Measurements from ENCODE around the gene RNF207. TPM values are rescaled to one million over a fixed set of nuclear protein-coding genes. Genes with fewer than 3 reads are reported as not detected.

RNF207 gene
- total RNA-seq, 3 donors from 2014 or later: 35.4 to 63.9 (median 35.9) TPM

DNA sequence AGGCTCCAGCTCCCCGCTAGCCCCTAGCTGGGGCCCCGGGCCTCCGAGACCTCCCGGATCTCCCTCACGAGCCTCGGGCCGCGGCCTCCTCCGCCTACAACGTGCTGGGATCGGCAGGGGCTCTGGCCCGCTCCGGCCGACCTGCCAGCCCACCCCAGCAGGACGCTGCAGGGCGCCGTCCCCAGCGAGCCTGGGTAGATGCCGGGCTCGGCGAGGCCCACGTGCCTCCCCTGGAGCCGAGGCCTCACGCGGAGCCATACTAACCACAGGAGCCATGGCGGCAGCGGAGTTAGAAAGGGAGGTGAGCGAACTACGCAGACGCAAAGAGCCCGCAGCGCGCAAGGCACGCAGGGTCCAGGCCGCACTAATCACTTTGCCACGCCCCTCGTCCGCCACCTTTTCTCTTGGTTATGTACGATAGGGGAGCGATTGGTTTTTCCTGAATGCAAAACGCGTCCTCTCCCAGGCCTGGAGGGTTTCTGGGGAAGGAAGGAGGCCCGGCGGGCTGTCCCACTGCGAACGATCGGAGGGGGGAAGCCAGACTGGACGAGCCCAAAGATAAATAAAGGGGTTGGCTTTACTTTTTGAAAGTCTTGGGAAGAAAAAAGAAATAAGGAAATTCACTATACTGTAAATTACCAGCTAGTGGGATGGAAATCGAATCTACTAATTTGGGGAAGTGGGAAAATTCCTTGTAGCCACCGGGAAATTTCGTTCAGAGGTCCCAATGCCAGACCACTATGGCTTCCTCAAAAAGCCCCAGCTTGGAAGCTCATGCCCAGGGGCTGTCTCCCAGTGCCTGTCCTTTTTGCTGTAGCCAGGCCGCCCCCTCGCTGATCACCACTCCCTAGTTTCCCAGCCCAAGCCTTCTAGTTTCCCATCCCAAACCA lies 6.4 kb upstream of the RNF207 start, which contains the start of gene RPL22:
Gene RPL22, minus strand, starts transcription at position 298 of the 890 bp plus-strand sequence. Its CDS starts 22 bp downstream, at position 276.
- ATAC-seq (peak; percentile 99), DNase-seq (peak; percentile 97 to 100 (median 99))
- H3K4me1 ChIP-seq (ENCODE audit: low read depth): peaks cover 6% of the 10 kb centered on the region
- no peaks in the 10 kb centered on the region for H3K36me3 ChIP-seq (ENCODE audit: low read depth)
- peak within 1 kb of the TSS; percentile 76 for H3K4me3 ChIP-seq
- no peaks in the 10 kb centered on the region for H3K9me3 ChIP-seq
- intact Hi-C loops (cut with DNase I, micrococcal nuclease): no loop called here
- TF ChIP-seq, protein P1, sequence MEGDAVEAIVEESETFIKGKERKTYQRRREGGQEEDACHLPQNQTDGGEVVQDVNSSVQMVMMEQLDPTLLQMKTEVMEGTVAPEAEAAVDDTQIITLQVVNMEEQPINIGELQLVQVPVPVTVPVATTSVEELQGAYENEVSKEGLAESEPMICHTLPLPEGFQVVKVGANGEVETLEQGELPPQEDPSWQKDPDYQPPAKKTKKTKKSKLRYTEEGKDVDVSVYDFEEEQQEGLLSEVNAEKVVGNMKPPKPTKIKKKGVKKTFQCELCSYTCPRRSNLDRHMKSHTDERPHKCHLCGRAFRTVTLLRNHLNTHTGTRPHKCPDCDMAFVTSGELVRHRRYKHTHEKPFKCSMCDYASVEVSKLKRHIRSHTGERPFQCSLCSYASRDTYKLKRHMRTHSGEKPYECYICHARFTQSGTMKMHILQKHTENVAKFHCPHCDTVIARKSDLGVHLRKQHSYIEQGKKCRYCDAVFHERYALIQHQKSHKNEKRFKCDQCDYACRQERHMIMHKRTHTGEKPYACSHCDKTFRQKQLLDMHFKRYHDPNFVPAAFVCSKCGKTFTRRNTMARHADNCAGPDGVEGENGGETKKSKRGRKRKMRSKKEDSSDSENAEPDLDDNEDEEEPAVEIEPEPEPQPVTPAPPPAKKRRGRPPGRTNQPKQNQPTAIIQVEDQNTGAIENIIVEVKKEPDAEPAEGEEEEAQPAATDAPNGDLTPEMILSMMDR (IDR thresholded peaks at IDR 0.05): no peak

DNA sequence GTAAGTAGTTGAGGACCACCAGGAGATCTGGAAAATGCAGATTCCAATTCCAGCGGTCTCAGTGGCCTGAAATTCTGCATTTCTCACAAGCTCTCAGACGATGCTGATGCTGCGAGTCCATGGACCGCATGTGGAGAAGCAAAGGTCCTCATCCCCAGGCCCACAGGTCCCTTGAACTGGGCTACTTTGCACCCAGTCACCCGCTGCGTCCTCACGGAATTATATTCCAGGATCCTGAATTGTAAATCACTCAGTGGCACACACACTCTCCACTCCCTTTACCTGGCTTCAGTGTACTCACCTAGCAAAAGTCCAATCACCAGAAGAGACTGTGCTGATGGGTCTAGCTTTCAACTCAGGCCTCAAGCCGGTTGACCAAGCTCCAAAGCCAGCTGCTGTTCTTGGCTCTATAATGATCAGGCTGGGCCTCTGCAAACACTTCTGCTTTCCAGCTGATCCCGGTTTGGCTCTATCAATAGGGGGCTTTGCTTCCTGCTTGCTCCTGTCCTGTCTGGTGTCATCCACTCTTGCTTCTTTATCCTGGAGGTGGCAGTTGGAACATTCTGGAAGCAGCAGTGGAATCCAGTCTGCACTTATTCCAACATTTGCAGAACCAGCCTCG lies 5.6 kb upstream of the RNF207 start:
- intact Hi-C loops (cut with DNase I, micrococcal nuclease): no loop called here
- peaks cover 11% of the 10 kb centered on the region for H3K4me1 ChIP-seq (ENCODE audit: low read depth)
- ATAC-seq: no peak

DNA sequence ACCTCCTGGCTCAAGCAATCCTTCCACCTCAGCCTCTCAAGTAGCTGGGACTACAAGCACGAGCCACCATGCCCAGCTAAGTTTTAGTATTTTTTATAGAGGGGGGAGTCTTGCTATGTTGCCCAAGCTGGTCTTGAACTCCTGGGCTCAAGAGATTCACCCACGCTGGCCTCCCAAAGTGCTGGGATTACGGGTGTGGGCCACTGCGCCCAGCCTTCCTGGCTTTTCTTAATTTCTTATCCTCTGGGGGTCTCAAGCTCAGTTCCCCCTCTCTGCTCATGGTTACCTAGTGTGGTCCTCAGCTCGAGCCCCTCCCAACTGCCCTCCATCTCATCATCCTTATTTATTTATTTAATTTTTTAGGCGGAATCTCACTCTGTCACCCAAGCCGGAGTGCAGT lies 3.7 kb upstream of the RNF207 start:
- ATAC-seq: no peak
- H3K9me3 ChIP-seq: no peaks in the 10 kb centered on the region
- H3K4me1 ChIP-seq (ENCODE audit: low read depth): peaks cover 24% of the 10 kb centered on the region
- intact Hi-C loops (cut with DNase I, micrococcal nuclease): no loop called here
- TF ChIP-seq, protein P1 (IDR thresholded peaks at IDR 0.05): no peak
- H3K36me3 ChIP-seq (ENCODE audit: low read depth): no peaks in the 10 kb centered on the region
- DNase-seq: peak in 1 of 3 donors; percentile 17
- H3K4me3 ChIP-seq: no peak overlapping the region

More for the DNA sequence above, 5.6 kb upstream of the RNF207 start:
- TF ChIP-seq, protein P1 (IDR thresholded peaks at IDR 0.05): no peak
- no peak for DNase-seq
- Histone ChIP-seq H3K4me3 (no peak overlapping the region), H3K36me3 (ENCODE audit: low read depth) (no peaks in the 10 kb centered on the region), H3K9me3 (no peaks in the 10 kb centered on the region)

DNA sequence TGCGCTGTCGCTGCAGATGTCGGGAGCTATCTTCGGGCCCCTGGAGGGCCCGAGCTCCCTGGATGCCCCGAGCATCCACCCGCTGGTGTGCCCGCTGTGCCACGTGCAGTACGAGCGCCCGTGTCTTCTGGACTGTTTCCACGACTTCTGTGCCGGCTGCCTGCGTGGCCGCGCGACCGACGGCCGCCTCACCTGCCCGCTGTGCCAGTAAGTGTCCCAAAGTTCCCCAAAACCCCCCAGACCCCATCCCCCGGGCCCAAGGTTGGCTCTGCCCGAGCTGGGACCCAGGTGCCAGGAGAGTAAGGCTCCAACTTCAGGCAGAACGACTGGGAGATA lies 569 bp downstream of the RNF207 start:
- DNase-seq (peak in 1 of 3 donors; percentile 54), ATAC-seq (no peak)
- intact Hi-C loops (cut with DNase I, micrococcal nuclease): no loop called here
- Histone ChIP-seq H3K4me3 (peak overlapping the region; percentile 44), H3K9me3 (no peaks in the 10 kb centered on the region), H3K4me1 (ENCODE audit: low read depth) (peaks cover 32% of the 10 kb centered on the region), H3K36me3 (ENCODE audit: low read depth) (no peaks in the 10 kb centered on the region)
- TF ChIP-seq, protein P1 (IDR thresholded peaks at IDR 0.05): no peak

DNA sequence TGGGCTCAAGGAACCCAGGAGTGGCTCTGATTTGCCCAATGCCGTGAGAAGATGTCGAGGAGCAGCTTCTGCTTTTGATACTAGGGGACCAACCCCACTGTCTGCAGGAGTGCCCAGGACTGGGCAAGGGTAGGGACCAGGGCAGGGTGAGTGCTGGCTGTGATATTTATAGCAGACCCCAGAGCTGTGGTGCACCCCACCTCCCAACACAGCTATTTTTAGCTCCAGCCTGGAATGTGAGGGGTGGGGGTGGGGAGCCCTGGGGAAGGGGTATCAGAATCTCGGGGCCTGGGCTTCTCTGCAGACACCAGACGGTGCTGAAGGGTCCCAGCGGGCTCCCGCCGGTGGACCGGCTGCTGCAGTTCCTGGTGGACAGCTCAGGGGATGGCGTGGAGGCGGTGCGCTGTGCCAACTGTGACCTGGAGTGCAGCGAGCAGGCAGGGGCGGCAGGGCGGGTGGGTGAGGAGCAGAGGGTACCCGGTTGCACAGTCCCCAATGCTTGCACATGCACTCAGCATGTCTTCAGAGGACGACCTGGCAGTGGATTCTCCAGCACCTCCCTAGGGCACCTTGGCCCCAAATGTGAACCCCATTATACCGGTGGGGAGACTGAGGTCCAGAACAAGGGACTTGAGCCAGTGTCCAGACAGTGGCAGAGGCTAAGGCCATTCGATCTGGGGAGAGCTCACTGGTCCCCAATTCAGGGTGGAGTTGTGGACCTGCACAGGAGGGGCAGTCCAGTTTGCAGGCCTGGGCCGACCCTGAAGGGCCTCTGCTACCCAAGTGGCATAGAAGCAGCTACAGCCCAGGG lies 1.4 kb downstream of the RNF207 start:
- DNase-seq (peak in 1 of 3 donors; percentile 55), ATAC-seq (no peak)
- Histone ChIP-seq H3K4me3 (no peak overlapping the region), H3K4me1 (ENCODE audit: low read depth) (peaks cover 32% of the 10 kb centered on the region), H3K36me3 (ENCODE audit: low read depth) (no peaks in the 10 kb centered on the region), H3K9me3 (no peaks in the 10 kb centered on the region)
- TF ChIP-seq, protein P1 (IDR thresholded peaks at IDR 0.05): no peak
- intact Hi-C loops (cut with DNase I, micrococcal nuclease): no loop called here

All from mucosa of descending colon (tissue), 3 donors.